DMS53 (cell line): ENCODE measurements around the gene PPP2R2B.
A peak's percentile ranks its signal among the peaks of the same experiment; 100 is the strongest.

Experiments used
- DNase-seq: peaks from one replicate; lab custom pipeline; 2025; lab: John Stamatoyannopoulos, UW

Gene PPP2R2B

GRCh38 chr5:146827901-146828300 is 50.7 kb downstream of the PPP2R2B start:
- no peak for DNase-seq

GRCh38 chr5:146825033-146825432 is 53.5 kb downstream of the PPP2R2B start:
- DNase-seq, result peak; percentile 9

GRCh38 chr5:146821732-146822131 is 56.8 kb downstream of the PPP2R2B start:
- no peak for DNase-seq

GRCh38 chr5:146820987-146821386 is 57.6 kb downstream of the PPP2R2B start:
- DNase-seq, result no peak

DNA sequence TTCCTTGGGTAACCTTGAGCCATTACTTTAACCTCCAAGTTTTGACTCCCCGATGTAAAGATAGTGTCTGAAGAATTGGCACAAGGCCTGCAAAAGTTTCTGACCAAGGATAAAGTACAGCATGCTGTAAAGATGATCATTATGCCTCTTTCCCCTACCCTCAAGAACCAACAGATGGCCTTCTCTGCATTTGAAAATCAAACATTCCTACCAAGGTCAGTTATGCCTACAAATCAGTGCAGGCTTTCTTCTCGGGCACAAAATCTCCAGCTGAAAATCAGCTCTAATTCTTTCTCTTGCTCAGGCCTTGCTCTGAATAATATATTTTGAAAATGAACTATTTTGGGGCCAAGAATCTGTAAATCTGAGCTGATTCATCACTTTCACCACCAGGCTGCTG is 59.7 kb downstream of the PPP2R2B start:
- DNase-seq, result no peak

GRCh38 chr5:146817973-146818372 is 60.6 kb downstream of the PPP2R2B start:
- DNase-seq, result no peak

DNA sequence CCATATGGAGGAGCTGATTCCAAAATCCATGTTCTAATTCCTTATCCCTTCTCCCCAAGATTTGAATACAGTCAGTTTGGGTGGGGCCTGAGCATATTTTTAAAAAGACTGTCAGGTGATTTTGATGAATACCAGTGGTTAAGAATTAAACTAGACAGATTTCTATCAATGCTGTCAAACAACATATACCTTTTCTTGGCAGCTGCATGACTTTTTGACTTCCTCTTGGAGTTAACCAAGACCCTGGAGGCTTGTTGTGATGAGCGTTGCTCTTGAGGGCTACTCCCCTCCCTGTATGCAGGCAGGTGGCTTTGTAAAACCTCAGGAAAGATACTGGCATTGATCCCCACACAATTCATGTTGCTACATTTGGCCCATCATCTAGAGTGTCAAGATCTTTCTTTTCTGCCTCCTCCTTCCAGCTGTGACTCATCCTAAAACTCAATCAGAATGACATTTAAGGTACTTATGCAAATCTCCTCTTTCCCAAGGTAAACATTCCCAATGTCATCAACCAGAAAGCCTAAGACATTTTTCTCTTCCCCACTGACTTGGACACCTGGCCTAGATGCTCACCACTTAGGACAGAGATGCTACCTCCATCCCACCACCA is 61.7 kb downstream of the PPP2R2B start:
- no peak for DNase-seq

- DNase-seq, result no peak
Observed at GRCh38 chr5:146815411-146815810, 63.1 kb downstream of the PPP2R2B start.

DNA sequence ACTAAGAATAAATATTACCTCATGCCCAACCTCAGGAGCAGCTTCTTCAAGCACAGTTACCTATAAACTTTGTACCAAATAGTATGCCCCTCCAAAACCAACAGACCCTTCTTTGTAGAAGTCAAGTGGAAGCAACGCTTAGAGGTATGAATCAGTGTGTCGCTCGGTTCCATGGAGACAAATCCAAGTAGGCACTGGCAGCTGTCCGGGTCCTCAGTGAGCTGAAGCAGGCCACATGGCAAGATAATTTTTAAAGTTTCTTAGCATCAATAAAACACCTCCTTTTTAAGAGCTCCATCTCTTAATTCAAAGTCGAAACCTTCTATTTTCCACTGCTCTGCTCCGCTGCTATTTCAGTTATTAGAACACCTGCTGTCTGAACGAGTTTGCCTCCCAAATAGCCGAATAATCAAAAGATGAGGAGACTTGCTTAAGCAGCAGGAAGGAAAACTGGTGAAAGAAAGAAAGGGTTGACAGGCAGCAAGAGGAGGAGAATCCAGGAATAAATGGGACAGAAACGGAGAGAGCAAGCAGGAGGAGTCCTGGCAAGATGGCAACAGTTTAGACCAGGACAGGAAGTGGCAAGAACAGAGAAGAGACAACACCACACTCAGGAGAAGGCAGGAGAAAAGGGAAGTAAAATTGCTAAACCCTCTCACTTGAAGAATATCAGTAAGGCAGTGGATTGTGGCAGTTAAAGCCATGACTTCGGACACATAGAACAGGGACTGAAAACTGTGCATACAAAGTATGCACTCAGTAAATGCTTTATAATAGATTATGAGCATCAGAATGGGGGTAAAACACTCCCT is 65.0 kb downstream of the PPP2R2B start:
- DNase-seq, result no peak

GRCh38 chr5:146805081-146805480 is 73.5 kb downstream of the PPP2R2B start:
- no peak for DNase-seq

- no peak for DNase-seq
Observed at GRCh38 chr5:146802945-146803522, 75.5 kb downstream of the PPP2R2B start.

GRCh38 chr5:146799671-146800070 is 78.9 kb downstream of the PPP2R2B start:
- no peak for DNase-seq

GRCh38 chr5:146799231-146799630 is 79.3 kb downstream of the PPP2R2B start:
- no peak for DNase-seq

DNA sequence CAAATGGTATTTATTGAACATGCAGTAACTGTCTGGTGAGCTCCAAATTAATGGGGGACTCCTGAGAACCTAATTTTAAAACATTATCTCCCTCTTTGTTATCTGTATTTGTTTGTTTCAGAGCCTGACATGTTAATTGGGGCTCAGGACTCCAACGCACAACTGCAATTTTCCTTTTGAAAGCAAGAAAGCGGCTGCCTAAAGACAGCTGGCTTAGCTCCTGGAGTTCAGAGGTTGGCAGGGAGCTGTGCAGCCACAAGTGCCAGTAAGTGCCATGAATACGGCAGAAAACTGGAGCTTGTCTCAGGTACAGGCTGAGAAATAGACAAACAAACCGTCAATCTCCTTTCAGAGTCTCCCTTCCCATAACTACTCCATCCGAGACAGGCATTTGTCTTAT is 80.9 kb downstream of the PPP2R2B start:
- DNase-seq, result no peak

GRCh38 chr5:146796911-146797310 is 81.6 kb downstream of the PPP2R2B start:
- DNase-seq, result no peak

DNA sequence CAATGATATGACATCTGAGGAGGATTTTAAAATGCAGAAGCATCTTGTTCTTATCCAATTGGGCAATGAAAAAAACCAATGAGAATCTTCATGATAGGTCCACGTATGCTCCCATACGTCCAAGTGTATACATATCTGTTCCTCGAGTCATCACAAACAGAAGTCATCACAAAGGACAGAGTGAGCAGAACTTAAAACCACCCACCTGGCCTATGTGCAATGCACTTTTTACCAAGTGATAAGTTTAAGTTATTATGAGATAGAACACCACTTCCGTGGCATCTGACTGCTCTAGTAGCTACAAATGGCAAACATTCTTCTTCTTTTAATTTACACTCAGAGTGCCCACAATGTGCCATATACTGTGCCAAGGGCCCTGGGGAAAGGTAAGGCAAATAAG is 82.4 kb downstream of the PPP2R2B start:
- no peak for DNase-seq

- DNase-seq, result no peak
Observed at GRCh38 chr5:146794326-146795029, 84.1 kb downstream of the PPP2R2B start.

DNA sequence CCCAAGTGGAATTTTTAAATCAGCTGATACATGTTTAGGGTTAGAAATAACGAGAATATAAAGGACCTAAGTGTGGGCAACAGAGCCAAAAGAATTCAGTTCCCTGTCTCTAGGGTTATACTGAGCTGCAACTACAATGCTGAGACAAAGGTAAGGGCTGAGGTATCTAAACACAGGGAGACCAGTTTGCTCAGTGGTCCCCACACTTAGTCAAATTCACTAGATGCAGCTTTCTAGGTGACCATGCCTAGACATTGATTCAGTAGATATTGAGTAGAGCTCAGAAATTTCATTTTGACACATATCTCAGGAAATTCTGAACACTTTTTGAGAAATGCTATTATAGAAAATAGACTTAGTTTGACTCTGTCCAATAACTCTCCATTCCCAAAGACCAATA is 84.8 kb downstream of the PPP2R2B start:
- no peak for DNase-seq

- no peak for DNase-seq
Observed at GRCh38 chr5:146791471-146791870, 87.1 kb downstream of the PPP2R2B start.

GRCh38 chr5:146789712-146790653 is 88.6 kb downstream of the PPP2R2B start:
- no peak for DNase-seq

DNA sequence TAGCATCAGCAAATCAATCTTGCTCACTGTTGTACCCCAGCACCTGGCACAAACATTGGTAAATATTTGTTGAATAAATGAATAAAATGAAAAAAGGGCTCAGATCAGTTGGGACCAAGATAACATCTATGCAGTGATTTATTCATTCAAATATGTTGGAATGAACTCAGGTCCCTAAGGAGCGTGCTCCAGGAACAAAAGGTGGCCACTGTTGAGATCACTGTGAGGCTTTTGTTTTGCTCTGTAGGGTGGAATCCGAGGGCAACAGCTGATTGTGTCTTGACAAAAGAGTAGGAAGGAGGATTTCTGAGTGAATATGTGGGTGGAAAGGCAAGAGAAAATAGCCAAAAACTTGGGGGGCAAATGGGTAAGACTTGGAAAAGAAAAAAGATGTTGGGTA is 89.7 kb downstream of the PPP2R2B start:
- no peak for DNase-seq

GRCh38 chr5:146785065-146785464 is 93.5 kb downstream of the PPP2R2B start:
- DNase-seq, result no peak
